ENCODE data around the gene PRR22. TPM values are rescaled to one million over a fixed set of nuclear protein-coding genes. Genes with fewer than 3 reads are reported as not detected.

PRR22 gene
- total RNA-seq, 1 experiment from 2014 or later = 13.5 TPM

GRCh38 chr19:5772416-5772815 is 12.1 kb downstream of the PRR22 start:
- no peak overlapping the region for H3K4me2 ChIP-seq (ENCODE audit: low read length)
- BruUV-seq (replicated peaks) = no TSS peak

More at GRCh38 chr19:5772416-5772815, 12.1 kb downstream of the PRR22 start:
- H4K20me1 ChIP-seq (ENCODE audit: insufficient read depth) = no peaks in the 10 kb centered on the region
- TF ChIP-seq ZBTB33 (IDR thresholded peaks at IDR 0.05; ENCODE audit: extremely low read depth, insufficient replicate concordance, low read length) (no peak), EZH2phosphoT487 (IDR thresholded peaks at IDR 0.05; ENCODE audit: borderline replicate concordance) (no peak), JUND (IDR thresholded peaks at IDR 0.05) (no peak), REST (IDR thresholded peaks at IDR 0.05; ENCODE audit: low read depth) (no peak), SIN3A (IDR thresholded peaks at IDR 0.05; ENCODE audit: low read depth) (no peak), SRF (IDR thresholded peaks at IDR 0.05; ENCODE audit: low read depth) (no peak), POLR2AphosphoS5 (IDR thresholded peaks at IDR 0.05; ENCODE audit: low read depth, low read length) (no peak), ATF3 (IDR thresholded peaks at IDR 0.05) (no peak), ZFX (IDR thresholded peaks at IDR 0.05) (no peak), TCF7L2 (IDR thresholded peaks at IDR 0.05; ENCODE audit: borderline replicate concordance, extremely low read depth, insufficient read depth, insufficient read length) (no peak), POLR2A (IDR thresholded peaks at IDR 0.05; ENCODE audit: borderline replicate concordance, extremely low read depth, insufficient read depth, insufficient read length) (no peak), EGR1 (IDR thresholded peaks at IDR 0.05; ENCODE audit: low read depth) (no peak)
- ChIA-PET RAD21 (ENCODE audit: low non-redundant PET in 1 of 2, low total read pairs in 2 of 2, uncharacterized antibody in 2 of 2, unreplicated experiment in 2 of 2) (no interaction called here), CTCF (interaction anchor here (0.6 to 1.1 kb wide), 2 partner anchors 18 to 48 kb away, joined by 4 read pairs; partner anchors contain the start of gene DUS3L), POLR2A (no interaction called here)
- no peak overlapping the region for H3K9ac ChIP-seq (ENCODE audit: low read length)
- H3K27ac ChIP-seq (ENCODE audit: low read depth, low read length) = no peak overlapping the region
- intact Hi-C loops (cut with micrococcal nuclease) = loop anchor here (2.0 kb wide), 1 partner anchor 18 kb away; the partner anchor contains the start of gene DUS3L
- H3K79me2 ChIP-seq (ENCODE audit: insufficient read depth, low read length) = no peaks in the 10 kb centered on the region
- DNase-seq (ENCODE audit: low read depth, low spot score) (no peak), ATAC-seq (no peak)
- peaks cover 0 to 11% of the 10 kb centered on the region in 2 experiments; a peak in 3 of 4 replicates for H3K4me1 ChIP-seq (ENCODE audit: control insufficient read depth in 1 of 2, insufficient read depth in 2 of 2, low read length in 2 of 2)
- H3K9me3 ChIP-seq (ENCODE audit: control insufficient read depth in 1 of 2, insufficient read depth in 1 of 2, low read depth in 1 of 2, low read length in 2 of 2) = no peaks in the 10 kb centered on the region
- no peak overlapping the region for H3K4me3 ChIP-seq (replicated peaks in 1 of 2; ENCODE audit: low read depth in 1 of 2, low read length in 2 of 2)
- no peaks in the 10 kb centered on the region for H3K9me2 ChIP-seq (ENCODE audit: insufficient read depth)
- no peak overlapping the region for H2AFZ ChIP-seq (ENCODE audit: low read depth, low read length, poor library complexity, severe bottlenecking)
- no peaks in the 10 kb centered on the region for H3K27me3 ChIP-seq (ENCODE audit: insufficient read depth, low read length)
- no peaks in the 10 kb centered on the region for H3K36me3 ChIP-seq (ENCODE audit: control insufficient read depth in 1 of 2, insufficient read depth in 2 of 2, low read length in 2 of 2)

Data from HCT116 (cell line).